ENCODE data around the gene CORO1C.

DNA sequence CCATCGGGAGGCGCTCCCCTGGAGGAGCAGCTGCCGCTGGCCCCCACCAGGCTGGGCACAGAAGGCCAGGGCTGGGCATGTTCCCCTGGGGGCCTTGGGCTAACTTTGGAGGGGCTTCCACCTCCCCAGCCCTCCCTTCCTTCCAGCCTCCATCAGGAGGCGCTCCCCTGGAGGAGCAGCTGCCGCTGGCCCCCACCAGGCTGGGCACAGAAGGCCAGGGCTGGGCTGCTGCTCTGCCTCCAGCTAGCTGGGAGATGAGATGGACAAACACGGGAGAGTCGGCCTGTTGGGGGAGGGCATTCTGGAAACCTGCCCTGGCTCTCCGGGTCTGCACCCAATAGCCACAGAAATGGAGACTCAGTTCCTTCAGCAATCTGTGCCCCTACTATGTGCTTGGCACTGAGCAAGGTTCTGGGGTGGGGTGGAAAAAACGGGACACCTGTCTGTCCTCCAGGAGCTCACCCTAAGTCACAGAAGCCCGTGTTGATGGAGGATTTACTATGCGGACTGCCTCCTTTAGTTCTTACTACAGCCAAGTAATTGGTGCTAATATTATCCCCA, 39.0 kb upstream of the CORO1C start:
- TF ChIP-seq, protein P1, sequence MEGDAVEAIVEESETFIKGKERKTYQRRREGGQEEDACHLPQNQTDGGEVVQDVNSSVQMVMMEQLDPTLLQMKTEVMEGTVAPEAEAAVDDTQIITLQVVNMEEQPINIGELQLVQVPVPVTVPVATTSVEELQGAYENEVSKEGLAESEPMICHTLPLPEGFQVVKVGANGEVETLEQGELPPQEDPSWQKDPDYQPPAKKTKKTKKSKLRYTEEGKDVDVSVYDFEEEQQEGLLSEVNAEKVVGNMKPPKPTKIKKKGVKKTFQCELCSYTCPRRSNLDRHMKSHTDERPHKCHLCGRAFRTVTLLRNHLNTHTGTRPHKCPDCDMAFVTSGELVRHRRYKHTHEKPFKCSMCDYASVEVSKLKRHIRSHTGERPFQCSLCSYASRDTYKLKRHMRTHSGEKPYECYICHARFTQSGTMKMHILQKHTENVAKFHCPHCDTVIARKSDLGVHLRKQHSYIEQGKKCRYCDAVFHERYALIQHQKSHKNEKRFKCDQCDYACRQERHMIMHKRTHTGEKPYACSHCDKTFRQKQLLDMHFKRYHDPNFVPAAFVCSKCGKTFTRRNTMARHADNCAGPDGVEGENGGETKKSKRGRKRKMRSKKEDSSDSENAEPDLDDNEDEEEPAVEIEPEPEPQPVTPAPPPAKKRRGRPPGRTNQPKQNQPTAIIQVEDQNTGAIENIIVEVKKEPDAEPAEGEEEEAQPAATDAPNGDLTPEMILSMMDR (IDR thresholded peaks at IDR 0.05; ENCODE audit: poor library complexity, severe bottlenecking), result no peak
- TF ChIP-seq EZH2 (IDR thresholded peaks at IDR 0.05; ENCODE audit: borderline replicate concordance, insufficient read depth, low read length, poor library complexity, severe bottlenecking) (no peak), POLR2AphosphoS5 (IDR thresholded peaks at IDR 0.05) (no peak), RAD21 (conservative IDR thresholded peaks at IDR 0.05) (no peak), TAF1 (IDR thresholded peaks at IDR 0.05; ENCODE audit: low read depth) (no peak), EP300 (conservative IDR thresholded peaks at IDR 0.05; ENCODE audit: poor library complexity, severe bottlenecking) (no peak)
